Embryonic facial prominence (tissue), 1 donor: ENCODE measurements around the gene CNTN4.

Experiments used
- DNase-seq: peaks from one replicate; pipeline ENCODE4 v3.0.0-alpha.2; 2016; ENCODE audit errors: extremely low spot score

CNTN4 gene

DNA sequence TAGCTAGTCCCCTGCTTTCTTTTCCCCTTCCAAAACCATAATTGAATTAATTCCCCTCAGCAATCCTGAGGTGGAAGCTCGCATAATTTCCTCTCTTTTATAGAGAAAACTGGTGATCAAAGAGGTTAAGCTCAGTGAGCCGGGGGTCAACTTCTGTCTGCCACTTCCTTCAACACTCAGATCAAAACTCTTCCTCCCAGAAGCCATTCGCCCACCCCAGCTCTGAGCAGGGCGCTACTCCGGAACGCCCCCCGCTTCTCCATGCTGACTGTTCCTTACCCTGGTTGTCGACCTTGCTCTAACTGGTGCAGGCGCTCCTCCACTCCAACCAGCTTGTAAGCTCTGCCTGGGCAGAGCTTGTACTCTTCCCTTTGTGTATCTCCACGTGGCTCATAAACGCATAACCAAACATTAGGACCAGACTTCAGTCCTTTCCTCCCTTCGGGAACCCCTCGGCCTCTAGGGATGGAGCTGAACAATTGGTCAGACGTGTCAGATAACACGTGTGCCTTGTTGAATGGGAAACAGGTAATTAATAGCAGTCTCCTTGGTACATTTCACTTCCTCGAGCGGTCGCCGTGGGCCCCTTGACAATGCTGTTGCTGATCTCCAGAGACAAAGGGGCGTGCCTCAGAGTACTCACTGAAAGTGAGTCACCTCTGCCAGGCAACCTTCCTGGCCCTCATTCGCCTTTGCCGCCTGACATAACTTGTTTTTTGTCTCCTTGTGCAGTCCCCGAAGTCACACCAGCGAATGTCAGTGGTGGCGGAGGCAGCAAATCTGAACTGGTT is 939.7 kb downstream of the CNTN4 start:
- DNase-seq, result no peak

DNA sequence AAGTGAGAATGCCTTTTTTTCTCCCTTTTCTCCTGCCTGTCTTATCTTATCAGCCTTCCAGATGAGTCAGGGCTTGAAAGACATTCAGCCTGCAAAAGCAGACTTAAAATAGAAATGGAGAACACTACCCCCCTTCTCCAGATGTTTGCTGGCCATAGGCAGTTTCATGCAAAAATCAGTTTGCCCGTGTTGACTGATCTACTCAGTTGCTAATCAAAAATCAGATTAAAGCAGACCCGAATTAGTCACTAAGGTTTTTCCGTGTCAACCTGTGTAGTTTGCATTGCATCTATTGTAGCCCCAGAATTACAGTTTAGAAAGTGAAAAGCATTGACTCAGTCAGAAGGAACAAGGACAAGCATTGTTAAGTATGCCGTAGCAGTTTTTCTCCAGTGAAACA is 955.3 kb downstream of the CNTN4 start:
- no peak for DNase-seq

DNA sequence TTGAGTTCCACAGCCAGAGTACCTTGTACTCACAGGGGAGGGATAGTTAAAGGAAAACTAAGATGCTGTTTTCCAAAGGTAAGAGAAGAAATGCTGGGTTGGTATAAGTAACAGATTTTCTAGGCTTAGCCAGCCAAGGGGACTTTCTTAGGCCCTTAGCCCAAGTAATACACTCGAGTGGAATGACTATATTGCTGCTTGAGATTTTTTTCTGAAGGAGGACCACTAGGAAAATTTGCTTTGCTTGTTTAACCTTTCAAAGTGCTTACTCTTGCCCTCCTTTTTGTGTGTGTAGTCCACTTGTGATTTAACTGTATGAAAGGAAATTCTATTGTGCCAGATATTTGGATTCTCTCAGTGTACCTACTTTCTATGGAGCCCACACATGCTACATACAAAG is 961.0 kb downstream of the CNTN4 start:
- DNase-seq, result no peak

- no peak for DNase-seq
Measured at GRCh38 chr3:3064297-3064696, 965.6 kb downstream of the CNTN4 start.

DNA sequence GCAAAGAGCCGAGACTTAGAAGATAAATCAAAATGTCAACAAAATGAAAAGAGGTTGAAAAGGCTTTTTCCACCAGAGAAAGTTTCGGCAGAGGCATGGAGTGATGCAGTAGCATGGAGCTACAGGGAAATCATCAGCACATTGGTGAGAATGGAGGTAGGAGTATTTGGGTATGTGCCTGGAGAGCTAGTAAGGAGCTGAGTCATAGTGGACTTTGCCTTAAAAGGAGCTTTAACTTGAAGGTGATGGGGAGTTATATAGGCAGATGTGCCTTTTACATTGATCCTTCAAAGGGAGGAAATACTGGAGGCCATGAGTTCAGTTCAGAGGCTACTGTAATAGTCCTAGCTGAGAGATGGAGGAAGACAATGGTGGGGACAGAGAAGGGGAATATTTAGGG is 967.2 kb downstream of the CNTN4 start:
- no peak for DNase-seq

GRCh38 chr3:3066378-3066777 is 967.7 kb downstream of the CNTN4 start:
- no peak for DNase-seq

DNA sequence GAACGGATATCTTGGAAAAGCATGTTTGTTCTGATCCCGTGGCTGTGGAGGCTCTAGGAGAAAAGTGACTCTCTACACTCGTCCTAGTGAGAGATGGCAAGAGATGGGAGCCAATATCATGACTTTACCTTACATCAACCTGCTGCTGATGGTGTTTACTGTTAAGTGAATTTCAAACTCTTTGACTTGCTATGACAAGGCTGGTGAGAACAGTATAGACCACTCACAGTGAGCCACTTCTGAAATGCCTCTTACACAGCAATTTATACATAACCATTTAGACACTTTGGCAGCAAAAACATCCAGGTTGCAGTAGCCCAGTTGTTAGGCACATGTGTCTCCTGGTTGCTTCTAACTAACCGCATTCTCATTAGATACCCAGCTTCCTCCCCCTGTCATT is 968.2 kb downstream of the CNTN4 start:
- no peak for DNase-seq

DNA sequence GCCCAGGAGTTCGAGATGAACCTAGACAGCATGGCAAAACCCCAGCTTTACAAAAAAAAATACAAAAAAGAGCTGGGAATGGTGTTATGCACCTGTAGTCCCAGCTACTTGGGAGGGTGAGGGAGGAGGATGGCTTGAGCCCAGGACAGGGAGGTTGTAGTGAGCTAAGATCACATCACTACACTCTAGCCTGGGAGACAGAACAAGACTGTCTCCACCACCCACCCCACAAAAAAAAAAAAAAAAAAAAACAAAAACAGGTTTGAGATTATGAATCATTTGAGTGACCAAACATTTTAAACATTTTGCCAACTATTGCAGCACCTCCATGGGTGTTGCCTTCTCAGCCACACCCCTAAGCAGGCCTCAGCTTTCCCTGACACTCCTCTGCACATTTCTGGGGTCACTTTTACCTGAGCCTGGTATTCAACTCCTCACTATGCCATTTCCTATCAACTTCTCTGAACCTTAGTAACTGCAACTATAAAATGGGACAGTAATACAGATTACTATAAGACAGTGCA is 969.8 kb downstream of the CNTN4 start:
- no peak for DNase-seq

DNA sequence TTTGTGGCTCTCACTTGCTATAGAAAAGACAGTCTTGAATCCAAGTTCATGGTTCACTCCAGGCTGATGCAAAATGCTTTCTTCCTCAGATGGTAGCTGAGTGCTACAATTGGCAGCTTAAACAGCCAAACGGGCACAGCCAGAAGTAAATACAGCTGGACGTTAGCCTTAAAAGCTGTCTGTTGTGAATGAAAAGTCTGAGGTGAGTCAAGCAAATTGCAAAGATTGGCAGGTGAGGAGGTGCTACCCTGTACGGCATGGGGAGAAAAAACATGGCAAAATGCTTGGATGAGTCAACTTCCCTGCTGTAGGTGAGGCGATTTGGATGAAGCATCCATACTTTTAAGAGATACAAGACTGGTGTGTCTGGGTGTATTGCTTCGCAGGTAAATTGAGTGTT is 971.1 kb downstream of the CNTN4 start:
- DNase-seq, result no peak

DNA sequence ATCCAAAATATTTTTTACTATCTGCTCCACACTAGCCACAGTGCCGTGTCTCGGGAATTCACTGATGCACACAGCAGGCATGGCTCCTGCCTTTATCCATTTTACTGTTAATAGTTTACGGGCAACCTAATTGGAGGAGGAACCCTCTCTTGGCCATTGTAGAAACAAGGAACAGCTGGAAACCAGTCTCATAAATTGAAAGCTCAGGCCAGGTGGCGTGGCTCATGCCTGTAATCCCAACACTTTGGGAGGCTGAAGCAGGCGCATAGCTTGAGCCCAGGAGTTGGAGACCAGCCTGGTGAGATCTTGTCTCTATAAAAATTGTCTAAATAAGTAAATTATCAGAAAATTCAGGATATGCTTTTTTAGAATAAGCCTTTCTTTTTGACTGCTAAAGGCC is 972.5 kb downstream of the CNTN4 start:
- no peak for DNase-seq

- no peak for DNase-seq
Measured at GRCh38 chr3:3074551-3075257, 976.0 kb downstream of the CNTN4 start.

DNA sequence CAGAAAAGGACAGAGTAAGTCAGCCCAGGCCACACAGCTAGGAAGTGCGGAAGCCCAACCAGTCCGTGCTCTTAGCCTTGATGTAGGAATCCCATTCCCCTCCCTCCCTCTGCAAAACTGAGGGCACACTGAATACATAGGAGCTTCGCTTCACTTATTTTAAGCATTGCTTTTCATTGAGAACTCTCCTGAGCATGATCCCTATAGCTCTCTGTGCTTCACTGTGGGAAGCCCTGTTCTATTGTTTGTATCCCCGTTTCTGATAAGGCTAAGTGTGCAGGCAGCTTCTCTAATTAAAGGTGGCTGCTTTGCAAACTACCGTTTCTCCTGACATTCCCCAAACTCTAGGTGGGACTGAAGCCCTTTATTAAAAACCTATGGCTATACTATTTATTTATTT is 981.6 kb downstream of the CNTN4 start:
- DNase-seq, result no peak

- DNase-seq, result no peak
Measured at GRCh38 chr3:3081381-3082233, 982.9 kb downstream of the CNTN4 start.

GRCh38 chr3:3082234-3082924 is 983.7 kb downstream of the CNTN4 start:
- DNase-seq, result no peak

DNA sequence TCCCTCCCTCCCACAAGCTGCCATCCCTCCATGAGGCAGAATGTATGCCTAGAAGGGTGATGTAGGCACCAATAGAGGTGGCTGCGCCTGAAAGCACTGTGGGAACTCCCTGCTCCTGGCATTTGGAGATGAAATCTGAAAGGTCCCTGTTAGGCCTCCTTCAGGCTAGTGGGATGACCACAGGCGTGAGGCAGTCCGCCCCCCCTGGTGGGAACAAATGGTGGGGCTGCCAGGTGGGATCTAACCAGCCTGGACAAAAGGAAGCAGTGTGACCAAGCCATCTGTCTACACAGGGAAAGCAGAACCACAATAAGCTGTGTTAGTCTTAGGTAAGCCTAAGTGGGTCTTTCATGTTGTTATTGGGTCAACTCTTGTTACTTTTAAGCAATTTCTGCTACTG is 986.2 kb downstream of the CNTN4 start:
- DNase-seq, result no peak

- DNase-seq, result no peak
Measured at GRCh38 chr3:3085782-3086181, 987.1 kb downstream of the CNTN4 start.

DNA sequence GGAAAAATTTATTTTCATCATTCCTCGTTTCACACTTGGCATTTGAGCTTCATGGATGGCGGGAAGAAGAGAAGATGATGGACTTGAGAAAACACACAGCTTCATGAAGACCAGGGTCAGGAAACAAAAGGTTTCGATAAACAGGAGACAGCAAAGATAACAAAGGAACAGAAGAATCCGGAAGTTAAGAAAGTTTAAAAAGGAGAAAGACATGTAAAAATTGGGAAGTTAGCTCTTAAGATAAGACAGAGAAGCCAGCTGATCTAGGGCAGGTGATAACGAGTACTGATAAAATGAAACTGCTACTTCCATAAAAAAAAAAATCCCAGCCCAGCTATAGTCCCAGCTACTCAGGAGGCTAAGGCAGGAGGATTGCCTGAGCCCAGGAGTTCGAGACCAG is 987.6 kb downstream of the CNTN4 start:
- DNase-seq, result no peak

- DNase-seq, result no peak
Measured at GRCh38 chr3:3087279-3087678, 988.6 kb downstream of the CNTN4 start.

DNA sequence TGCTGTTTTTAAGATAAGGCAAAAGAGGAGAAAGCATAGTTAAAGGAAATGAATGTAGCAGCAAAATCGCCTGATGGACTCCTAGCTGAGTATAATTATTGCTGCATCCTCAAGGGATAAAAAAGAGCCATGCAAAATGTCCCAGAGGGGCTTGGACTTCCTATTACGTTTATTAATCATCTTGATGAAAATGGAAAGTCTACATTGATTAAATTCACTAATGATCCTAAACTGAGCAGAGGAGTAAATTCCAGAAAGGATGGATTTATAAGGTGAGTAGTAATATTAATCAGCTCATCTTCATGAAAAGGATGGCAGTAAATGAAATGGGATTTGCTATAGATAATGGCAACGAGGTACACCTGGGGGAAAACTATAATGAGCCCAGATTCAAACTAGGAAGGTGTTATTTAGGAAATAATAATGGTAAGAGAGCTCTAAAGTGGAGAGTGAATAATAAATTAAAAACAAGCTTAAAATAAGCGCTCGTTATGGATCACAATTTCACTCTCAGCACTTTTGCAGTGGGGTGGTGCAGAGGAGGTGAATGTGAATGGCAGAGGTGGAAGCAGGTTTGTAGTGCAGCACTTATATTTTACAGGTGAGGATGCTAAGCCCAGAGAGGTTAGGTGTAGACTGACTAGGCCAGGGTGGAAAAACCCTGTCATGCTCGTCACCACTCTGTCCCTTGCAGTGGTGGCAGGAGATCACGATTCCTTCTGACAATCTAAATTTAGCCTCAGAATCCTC is 989.2 kb downstream of the CNTN4 start:
- DNase-seq, result no peak

- no peak for DNase-seq
Measured at GRCh38 chr3:3089017-3089416, 990.4 kb downstream of the CNTN4 start.

DNA sequence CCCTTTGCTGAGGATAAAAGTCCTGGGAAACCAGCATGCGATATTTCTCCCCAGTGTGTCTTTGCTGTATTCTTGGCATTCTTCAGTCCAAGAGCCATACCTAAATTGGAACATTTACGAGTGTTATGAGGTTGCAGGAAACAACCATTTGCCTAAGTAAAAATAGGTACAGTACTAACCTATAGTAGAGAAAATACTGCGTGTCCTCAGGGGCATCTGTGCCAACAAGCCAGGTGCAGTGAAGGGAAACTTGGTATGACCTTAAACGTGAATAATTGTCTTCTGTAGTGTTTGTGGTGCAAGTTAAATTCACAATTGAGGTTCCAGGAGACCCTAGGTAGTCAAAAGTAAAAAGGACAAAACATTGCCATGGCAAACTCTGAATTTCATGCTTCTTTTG is 999.3 kb downstream of the CNTN4 start:
- no peak for DNase-seq
